HG02981 (cell line): Measurements from ENCODE around the gene KRT3.

Source experiments
- ATAC-seq: cut with Tn5 transposase; IDR thresholded peaks from one replicate; pipeline ENCODE4 v1.9.1; 2021; ENCODE audit warnings: mild to moderate bottlenecking, moderate library complexity; ENCODE audit not compliant: unreplicated experiment

Gene KRT3

DNA sequence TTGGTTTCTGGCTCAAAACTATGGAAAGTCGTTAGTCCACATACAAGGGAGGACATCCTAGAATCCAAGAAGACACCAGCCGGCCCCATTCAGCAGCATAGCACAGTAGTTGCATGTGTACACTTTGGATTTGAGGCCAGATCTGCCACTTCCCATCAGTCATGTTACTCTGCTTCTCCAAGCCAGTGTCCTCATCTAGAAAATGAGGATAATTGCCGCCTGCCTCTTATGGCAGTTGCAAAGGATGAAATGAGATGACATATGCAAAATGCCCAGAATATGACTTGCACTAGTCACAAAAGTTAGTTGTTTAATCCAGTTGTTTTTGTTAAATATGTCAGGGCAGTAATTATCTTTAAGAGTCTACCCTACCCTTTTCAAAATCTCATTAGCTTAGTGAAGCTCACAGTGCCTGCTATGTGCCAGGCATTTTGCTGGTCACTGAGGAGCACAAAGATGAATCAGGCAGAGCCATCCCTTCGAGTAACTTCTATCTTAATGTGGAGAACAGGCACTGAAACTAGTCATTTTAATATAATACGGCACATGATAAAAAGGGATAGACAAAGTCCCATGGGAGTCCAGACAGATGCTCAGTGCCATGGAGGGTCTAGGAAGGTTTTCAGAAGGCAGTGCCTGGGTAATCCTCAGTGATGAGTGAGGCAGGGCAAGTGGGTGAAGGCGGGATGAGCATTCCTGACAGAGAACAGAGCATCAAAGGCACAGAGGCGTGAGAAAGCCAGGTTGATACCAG lies 12.2 kb downstream of the KRT3 start:
- no peak for ATAC-seq

DNA sequence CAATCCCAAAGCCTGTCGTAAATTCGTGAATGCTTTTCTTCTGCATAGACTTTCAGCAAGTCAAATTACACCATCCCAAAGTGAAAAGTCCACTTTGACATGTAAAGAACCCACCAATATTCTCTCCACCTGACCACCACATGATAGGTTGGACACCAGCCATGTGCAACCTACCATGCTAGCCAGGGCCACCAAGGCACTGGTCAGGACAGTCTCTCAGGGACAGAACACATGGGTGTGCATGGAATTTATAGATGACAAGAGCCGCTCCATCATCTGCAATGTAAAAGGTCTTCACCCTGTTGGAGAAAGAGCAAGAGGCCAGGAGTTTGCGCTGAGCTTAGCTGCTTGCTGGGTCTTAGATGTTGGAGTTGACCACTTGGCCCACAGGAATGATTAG lies 13.4 kb downstream of the KRT3 start:
- no peak for ATAC-seq

DNA sequence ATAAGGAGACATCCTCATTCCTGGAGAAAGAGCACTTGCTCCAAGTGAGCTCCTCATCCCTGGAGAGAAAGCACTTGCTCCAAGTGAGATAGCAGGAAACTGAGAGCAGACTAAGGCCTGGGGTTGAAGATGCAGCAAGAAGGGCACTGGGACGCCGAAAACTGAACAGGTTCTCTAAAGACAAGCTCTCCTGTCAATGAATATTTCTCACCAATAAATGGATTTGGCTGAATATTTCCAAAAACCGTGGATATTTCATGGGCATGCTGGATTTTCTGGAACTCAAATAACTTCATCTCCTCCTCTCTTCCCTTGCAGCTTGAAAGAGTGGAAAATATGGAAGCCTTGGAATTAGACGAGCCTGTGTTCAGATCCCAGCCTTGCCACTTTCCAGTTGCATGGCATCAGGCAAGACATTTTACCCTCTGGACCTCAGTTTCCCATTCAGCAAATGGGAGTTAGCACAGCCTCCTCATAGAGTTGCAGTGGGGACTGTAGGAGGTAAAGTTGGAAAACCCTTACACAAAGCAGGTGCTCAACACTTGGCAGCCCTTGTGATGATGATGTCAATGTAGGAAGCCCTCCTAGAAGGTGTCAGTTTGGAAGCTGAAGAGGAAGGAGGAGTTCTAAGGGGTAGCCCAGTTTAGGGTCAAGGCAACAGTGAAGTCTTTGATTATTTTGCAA lies 14.4 kb downstream of the KRT3 start:
- ATAC-seq, result no peak

DNA sequence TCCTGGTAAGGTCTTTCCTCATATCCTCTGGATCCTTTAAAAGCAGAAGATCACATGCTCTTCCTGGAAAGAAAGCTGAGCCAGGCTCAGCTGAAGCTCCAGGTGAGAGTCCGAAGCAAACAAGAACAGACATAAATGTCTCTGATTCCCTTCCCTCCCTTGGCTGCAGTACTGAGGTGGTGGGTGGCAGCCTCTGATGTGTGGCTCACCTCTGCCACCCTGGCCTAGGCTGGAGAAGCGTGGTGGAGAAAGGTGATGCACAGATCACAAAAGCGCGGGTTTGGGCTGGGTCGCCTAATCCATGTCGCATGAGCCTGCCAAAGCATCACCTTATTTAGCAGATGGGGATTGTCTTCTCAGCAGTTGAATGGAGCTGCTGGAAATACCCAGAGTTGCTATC lies 16.0 kb downstream of the KRT3 start:
- ATAC-seq, result no peak

DNA sequence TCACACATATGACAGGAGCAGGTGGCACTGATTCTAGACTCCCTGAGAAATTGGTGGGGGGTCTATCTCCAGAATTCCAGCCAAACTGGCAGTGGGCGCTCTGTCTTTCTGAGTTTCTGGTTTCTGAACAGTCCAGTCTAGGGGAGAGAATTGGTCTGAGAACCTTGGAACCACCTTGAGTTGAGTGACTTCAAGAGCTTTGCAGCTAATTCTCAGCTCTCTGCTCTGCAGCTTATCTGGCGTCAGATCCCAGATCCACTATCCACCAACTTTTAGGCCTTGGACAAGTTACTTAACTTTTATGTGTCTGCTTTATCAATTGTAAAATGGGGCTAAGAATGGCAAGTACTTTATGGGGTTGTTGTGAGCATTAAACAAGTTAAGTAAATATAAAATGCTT lies 17.1 kb downstream of the KRT3 start:
- ATAC-seq, result no peak

DNA sequence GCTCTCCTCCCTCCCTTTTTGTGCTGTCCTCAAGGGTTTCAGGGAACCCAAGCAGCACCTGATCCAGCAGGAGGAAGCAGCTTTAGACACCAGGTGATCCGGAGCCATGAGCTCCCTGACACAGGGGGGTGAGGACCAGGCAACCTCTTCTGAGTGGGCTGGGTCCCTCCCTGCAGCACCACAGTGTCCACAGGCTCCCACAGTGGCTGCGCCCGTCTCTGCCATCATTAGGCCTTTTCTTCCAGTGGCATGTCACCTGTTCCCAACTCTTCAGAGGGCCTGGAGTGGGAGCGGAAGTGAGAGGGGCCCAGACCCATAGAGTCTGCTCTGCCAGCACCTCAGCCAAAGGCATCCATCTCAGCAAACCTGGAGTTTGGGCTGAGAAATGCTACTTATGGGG lies 18.4 kb downstream of the KRT3 start:
- ATAC-seq, result no peak

DNA sequence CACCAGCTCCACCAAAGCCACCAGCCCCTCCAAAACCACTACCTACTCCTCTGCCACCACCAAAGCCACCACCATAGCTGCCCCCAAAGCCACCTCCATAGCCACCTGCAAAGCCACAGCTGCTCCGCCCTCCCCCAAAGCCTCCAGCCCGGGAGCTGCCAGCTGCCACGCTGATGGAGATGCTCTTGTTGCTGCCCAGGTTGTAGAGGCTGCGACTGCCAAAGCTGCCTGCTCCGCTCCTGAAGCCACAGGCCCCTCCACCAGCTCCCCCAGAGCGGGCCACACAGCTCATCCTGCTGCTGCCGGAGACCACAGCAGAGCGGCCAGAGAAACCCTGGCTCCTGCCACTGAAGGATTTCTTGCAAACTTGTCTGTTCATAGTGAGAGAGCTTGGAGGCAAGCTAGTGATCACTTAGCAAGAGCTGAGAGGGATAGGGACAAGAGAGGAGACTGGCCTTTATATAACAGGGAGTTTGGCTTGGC lies 19.0 kb downstream of the KRT3 start, which contains the start of gene KRT76:
TSS of gene KRT76 (minus strand) at position 433 of the 483 bp plus-strand sequence. CDS start at position 379, 54 bp downstream.
- ATAC-seq, result no peak

DNA sequence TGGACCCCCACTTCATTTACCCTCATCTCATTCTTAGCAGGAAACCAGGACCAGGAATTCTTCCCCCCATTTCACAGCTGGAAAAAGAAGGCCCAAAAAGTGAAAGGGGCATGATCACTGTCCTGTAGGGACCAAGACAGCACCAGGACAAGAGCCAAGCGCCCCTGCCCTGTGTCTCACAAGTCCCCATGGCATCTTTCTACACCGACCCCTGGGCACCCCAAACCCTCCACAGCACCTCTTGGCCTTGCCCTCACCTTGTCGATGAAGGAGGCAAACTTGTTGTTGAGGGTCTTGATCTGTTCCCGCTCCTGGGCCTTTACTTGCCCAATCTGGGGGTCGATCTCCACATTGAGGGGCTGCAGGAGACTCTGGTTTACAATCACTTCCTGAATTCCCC lies 19.5 kb downstream of the KRT3 start:
- no peak for ATAC-seq

DNA sequence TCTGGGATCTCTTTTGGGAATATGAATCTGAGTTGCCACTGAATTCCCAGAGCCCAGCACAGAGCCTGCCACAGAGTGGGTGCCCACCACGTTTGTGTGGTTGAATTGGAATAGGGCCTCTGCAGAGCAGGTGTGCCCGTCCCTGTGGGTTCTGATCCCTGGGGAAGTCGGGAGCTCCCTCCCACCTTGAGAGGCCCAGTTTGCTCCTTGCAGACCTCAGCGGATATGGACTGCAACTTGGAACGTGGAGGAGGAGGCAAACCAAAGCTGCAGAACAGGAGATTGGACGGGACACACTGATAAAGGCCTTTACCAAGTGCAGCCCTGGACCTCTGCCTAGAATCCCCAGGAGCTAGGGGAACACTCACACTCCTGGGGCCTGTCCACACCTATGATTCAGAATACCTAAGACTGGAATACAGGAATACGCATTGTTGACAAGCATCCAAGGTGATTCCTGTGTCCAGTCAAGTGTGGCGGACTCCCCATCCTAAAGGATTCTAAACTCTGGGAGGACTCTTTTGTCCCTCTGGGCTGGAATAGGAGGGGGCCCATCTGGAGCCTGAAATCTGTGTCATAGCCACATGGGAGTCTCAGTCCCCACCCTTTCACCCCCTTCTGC lies 21.2 kb downstream of the KRT3 start:
- ATAC-seq, result no peak

DNA sequence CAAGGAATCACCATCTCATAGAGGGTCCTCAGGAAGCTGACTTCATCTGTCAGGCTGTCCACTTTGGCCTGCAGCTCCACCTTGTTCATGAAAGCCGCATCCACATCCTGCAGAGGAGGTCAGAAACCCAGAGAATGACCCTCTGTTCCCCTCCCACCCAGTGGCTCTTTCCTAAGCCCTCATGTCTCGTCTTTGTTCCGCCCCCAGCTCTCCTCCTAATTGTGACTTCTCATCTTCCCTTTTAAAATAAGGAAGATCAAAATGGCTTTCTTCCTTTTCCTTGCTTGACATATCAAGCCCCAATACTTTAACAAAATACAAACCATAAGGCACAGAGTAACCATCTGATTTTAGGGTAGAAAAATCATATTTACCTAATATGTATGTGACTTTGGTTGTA lies 23.1 kb downstream of the KRT3 start:
- ATAC-seq, result no peak

DNA sequence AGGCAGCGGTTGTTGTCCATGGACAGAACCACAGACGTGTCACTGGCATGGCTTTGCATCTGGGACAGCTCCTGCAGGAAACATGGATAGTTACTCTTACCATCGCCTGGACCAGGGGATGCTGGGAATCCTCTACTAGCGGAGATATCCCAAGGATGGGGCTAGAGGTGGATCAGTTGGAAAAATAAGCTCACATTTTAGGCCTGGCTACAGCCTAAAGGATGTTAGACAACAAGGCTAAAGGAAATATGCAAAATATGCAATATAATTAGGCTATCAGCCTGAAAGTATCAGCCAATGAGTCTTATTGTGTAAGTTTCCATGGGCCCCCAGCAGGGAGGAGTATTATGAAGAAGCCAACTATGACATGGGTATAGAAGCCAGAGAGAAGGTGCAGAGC lies 23.7 kb downstream of the KRT3 start:
- ATAC-seq, result no peak

DNA sequence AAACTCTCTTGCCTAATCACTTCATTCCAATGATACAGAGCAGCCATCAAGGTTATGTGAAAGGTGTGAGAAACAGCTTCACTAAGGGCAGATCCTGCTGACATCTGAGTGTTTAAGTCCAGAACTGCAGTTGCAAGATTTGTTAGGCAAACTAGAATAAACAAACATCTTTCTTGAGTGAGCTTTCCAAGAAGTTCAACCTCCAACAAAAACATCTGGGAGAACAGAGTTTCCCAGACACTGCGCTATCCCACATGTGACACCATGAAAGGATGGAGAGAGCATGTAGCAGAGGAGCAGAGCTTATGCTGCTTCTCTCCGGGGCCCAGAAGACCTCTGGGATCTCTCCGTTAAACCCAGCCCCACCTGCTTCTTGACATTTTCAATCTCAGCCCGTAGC lies 24.4 kb downstream of the KRT3 start:
- no peak for ATAC-seq

DNA sequence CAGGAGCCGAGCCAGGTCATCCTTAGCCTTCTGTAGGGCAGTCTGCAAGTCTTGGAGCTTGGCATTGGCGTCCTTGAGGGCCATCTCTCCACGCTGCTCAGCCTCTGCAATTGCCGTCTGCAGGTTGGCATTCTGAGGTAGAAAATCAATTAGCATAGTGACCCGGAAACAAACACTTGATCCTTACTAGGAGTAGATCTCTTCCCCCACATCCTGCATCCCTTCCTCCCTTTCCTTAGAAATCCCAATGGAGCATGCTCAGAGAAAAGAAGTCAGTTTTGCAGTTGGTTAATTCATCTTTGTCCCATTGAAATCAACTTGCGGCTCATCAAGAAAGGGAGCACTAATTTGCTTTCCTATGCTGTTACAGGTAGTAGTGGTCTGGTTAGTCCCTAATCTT lies 24.8 kb downstream of the KRT3 start:
- ATAC-seq, result no peak

DNA sequence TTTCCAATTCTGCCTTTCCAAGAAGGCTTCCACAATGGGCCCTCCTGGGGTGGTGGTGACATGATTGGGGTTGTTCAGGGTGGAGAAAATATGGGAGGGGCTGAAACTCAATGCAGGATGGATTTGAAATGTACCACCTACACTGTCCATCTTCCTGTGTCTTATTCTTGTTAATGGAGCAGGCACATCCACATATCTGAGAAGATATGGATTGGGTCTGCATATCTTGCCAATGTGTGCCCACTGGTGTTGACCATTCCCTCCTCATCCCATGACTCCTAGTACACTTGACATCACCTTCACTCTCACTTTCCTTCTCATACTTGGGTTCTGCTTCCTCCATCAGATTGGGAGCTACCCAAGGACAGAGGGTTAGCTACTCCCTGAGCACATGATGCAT lies 26.0 kb downstream of the KRT3 start:
- ATAC-seq, result no peak

DNA sequence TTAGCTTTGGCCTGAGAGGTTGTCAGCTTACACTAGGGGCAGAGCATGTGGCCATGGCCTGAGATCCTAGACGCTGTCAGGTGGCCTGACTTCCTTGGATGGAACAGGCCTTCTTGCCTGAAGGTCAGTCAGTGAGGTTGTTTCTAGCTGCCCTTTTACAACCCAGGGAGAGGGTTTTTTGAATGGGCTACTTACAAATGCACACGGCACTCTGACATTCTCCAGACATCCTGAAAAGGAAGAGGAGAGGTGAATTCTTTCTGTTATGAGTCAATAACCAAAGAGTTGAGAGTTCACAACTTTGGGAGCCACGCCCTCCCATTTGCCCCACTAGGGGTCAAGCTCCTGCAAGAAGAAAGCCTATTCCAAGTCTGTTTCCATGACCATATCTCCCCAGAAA lies 26.6 kb downstream of the KRT3 start:
- no peak for ATAC-seq

DNA sequence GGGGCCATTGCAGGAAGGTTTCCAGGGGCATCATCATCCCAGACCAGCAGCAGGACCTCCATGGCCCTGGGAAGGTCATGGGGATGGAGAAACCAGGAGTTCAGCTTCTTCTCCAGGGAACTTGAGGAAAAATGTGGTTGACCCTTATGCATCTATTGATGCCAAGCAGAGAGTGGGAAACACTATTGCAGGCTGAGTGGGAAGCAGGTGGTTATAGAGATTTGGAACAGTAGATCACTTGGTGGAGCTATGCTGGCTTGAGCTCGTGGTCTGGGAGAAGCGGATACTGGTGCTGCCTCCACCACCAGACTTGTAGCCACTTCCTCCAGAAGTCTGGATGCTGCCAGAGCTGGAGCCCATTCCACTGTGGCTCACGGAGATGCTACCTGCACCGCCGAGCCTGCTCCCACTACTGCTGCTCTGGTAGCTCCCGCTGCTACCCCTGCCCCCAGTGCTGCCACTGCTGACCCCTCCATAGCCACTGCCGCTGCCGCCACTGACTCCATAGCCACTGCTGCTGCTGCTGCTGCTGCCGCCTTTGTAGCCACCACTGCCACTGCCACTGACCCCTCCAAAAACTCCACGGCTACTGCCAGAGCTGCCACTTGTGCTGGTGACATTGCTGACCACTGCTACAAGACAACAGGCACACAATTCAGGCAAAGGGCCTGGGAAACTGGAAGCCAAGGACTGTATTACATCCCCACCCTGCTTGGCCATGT lies 27.3 kb downstream of the KRT3 start:
- no peak for ATAC-seq

DNA sequence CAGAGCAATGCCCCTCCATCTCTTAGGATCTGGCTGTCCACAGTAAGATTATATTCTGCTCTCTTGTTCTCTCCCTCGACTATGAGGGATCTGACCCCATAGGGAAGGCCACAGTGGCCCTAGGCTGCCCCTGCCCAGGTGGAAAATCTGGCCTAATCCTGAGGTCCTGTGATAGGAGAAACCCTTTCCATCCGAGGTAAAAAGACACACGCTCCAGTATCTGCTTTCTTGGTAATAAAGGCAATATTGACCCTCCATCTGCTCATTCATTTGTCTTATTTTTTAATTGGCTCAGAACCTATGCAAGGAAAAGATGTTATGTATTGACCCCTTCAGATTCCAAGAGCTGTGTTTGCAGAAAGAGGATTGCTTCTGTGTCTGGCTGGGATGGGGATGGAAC lies 28.5 kb downstream of the KRT3 start:
- no peak for ATAC-seq

DNA sequence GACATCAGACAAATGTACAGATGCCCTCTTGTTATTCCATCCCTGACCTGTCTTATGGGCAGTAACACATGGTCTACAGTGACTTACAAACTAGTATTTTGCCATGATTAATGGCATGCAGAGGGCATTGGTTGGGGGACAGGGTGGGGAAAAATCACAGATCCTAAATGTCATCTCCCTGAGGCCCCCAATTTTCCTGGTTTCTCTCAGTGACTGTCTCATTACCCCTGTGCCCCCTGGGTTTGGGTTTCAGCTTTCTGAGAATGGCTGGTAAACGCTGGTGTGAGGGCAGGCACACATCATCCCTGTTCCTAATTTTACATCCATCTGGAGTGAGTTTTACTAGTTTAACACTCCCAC lies 28.9 kb downstream of the KRT3 start:
- ATAC-seq, result no peak

DNA sequence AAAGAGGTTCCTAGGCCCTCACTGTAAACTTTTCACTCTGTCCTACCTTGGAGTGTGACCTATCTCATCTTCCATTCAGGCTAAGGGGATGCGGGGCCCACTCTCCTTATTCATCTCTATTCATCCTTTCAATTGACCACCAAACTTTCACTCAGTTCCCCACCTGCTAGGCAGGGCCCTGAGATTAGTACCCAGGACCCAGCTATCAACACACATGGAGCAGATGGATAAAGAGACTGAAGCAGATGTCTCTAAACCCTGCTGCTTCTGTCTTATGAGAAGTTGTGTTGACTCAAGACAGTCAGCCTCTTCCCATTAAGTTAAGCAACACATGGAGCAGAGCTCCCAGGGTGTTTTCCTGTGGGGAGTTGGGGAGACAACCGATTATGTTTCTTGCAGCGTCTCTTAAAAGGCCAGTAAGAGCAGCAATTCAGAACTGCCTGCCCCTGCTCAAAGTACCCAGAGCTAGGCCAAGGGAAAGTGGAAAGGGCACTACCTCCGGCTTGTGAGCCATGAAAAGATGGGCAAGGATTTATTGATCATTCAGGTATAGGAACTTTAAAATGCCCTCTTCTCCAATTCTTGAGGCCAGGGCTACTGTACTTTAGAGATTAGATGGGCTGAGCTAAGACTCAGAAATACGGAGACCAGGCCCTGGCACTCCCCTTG lies 29.4 kb downstream of the KRT3 start:
- ATAC-seq, result no peak

DNA sequence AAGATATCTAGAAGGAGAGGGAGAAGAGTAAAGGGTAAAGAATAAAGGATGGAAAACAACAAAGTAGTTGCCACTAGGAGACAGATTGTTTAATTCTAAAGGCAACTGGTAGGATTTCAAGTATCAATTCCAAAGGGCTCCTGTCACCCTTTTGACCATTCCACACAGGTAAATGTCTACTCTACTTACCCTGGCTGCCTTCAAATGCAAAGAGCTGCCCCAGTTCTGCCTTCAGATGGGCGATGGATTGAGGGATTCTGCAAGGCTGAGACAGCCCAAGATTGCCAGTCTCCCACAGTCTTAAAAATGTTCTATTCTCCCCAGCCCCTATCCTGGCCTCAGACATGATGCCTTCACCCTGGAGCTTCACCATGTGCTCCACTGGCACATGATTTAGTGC lies 30.2 kb downstream of the KRT3 start:
- no peak for ATAC-seq

DNA sequence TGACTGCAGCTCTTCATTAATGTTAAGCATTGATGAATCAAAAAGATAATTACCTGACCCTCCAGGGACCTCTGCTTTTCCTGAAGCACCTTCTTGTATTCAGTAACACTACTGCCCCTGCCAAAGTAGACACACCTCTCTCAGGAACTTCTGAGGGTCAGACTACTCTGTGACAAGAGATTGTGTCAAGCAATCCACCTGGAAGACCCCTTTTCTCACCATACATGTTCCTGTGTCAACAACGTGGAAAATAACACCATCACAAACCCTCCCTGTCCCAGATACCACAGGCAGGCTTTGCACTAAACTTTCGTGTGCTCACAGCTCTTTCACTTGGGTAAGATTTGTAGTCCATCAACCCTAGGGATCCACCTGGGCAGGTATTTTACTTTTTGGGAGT lies 31.9 kb downstream of the KRT3 start:
- no peak for ATAC-seq
